ENCODE measurements around the gene ATG12. TPM values are rescaled to one million over a fixed set of nuclear protein-coding genes. Genes with fewer than 3 reads are reported as not detected.
"Not testable (repeated sequence)": the region's sequence is repeated elsewhere in the genome, so short reads cannot be mapped to it uniquely, and the experiment has no call there.

The ATG12 gene
- 10 to 100 TPM; 36.5 to 73.0 (median 48.7) TPM for total RNA-seq

- WGBS, 2 donors (ENCODE audit: low coverage in 1 of 2) = 0 to 40% methylated on average over 3 of the region's 65 CpGs
- Histone ChIP-seq H3K36me3 (peaks cover 6 to 10% of the 10 kb centered on the region in 2 donors), H3K9me3 (no peaks in the 10 kb centered on the region), H3K4me3 (peak within 1 kb of the TSS; percentile 85 to 86), H3K27ac (peak within 1 kb of the TSS; percentile 89 to 98 (median 97)), H3K4me1 (peaks cover 8 to 71% (median 25%) of the 10 kb centered on the region in 3 donors), H3K27me3 (no peaks in the 10 kb centered on the region)
- TF ChIP-seq CTCF (IDR thresholded peaks at IDR 0.05) = no peak
- peak; percentile 74 to 79 for TF ChIP-seq POLR2A (IDR thresholded peaks at IDR 0.05)
- TF ChIP-seq EP300 (IDR thresholded peaks at IDR 0.05) = no peak
- TF ChIP-seq POLR2AphosphoS5 (IDR thresholded peaks at IDR 0.05) = peak; percentile 85
- ATAC-seq = peak; percentile 95
Measured at GRCh38 chr5:115841382-115842088, at the start of gene ATG12, which contains the start of gene AP3S1. Gene ATG12 (minus strand): TSS chr5:115841565. CDS start chr5:115841552, 13 bp downstream. Gene AP3S1 (plus strand): TSS chr5:115841935. CDS start chr5:115842038, 103 bp downstream.

- Histone ChIP-seq H3K36me3 (peaks cover 0 to 7% of the 10 kb centered on the region in 2 donors), H3K27ac (no peak overlapping the region), H3K27me3 (no peaks in the 10 kb centered on the region), H3K4me1 (no peaks in the 10 kb centered on the region), H3K9me3 (no peaks in the 10 kb centered on the region), H3K4me3 (no peak overlapping the region)
- no peak for ATAC-seq
- TF ChIP-seq CTCF (IDR thresholded peaks at IDR 0.05) (peak in 1 of 4 experiments; percentile 21), EP300 (IDR thresholded peaks at IDR 0.05) (no peak), POLR2A (IDR thresholded peaks at IDR 0.05) (no peak), POLR2AphosphoS5 (IDR thresholded peaks at IDR 0.05) (no peak)
- 13 to 58% methylated on average over 1 of the region's 1 CpG for WGBS, 2 donors (ENCODE audit: low coverage in 1 of 2)
Measured at GRCh38 chr5:115888027-115888426, 46.7 kb upstream of the ATG12 start.

GRCh38 chr5:115885208-115885607 lies 43.8 kb upstream of the ATG12 start:
- WGBS, 2 donors (ENCODE audit: low coverage in 1 of 2) = 66 to 89% methylated on average over 2 to 3 of the region's 3 CpGs
- not testable (repeated sequence) for H3K27me3 ChIP-seq, H3K27ac ChIP-seq, H3K4me1 ChIP-seq, H3K4me3 ChIP-seq, H3K9me3 ChIP-seq, ATAC-seq
- H3K36me3 ChIP-seq = peaks cover 0 to 17% of the 10 kb centered on the region in 2 donors

- Histone ChIP-seq H3K9me3 (no peaks in the 10 kb centered on the region), H3K27ac (no peak overlapping the region), H3K36me3 (peaks cover 0 to 17% of the 10 kb centered on the region in 2 donors), H3K4me3 (no peak overlapping the region), H3K4me1 (no peaks in the 10 kb centered on the region), H3K27me3 (no peaks in the 10 kb centered on the region)
- no peak for TF ChIP-seq POLR2A (IDR thresholded peaks at IDR 0.05)
- no peak for TF ChIP-seq CTCF (IDR thresholded peaks at IDR 0.05)
- no peak for TF ChIP-seq POLR2AphosphoS5 (IDR thresholded peaks at IDR 0.05)
- no peak for TF ChIP-seq EP300 (IDR thresholded peaks at IDR 0.05)
- no peak for ATAC-seq
- 94 to 100% methylated on average over 1 of the region's 1 CpG for WGBS, 2 donors (ENCODE audit: low coverage in 1 of 2)
Measured at GRCh38 chr5:115884704-115885103, 43.3 kb upstream of the ATG12 start.

- H3K36me3 ChIP-seq = peaks cover 0 to 17% of the 10 kb centered on the region in 2 donors
- not testable (repeated sequence) for H3K27me3 ChIP-seq, H3K4me1 ChIP-seq, H3K4me3 ChIP-seq, H3K27ac ChIP-seq, H3K9me3 ChIP-seq, ATAC-seq
- 100% methylated on average over 1 of the region's 8 CpGs; no CpG with 5 or more reads in 1 of the 2 donors for WGBS, 2 donors (ENCODE audit: low coverage in 1 of 2)
Measured at GRCh38 chr5:115882434-115882833, 41.1 kb upstream of the ATG12 start.

GRCh38 chr5:115877342-115877741 lies 36.0 kb upstream of the ATG12 start:
- H3K36me3 ChIP-seq = peaks cover 0 to 14% of the 10 kb centered on the region in 2 donors
- WGBS, 2 donors (ENCODE audit: low coverage in 1 of 2) = 92 to 97% methylated on average over 2 to 4 of the region's 5 CpGs
- not testable (repeated sequence) for H3K4me1 ChIP-seq, H3K4me3 ChIP-seq, H3K27me3 ChIP-seq, ATAC-seq, H3K27ac ChIP-seq, H3K9me3 ChIP-seq
